Left renal pelvis (tissue), 4 donors: ENCODE data around the gene SNRNP40. TPM values are rescaled to one million over a fixed set of nuclear protein-coding genes. Genes with fewer than 3 reads are reported as not detected.
"Not testable (repeated sequence)": the region's sequence is repeated elsewhere in the genome, so short reads cannot be mapped to it uniquely, and the experiment has no call there.

Experiments used
- DNase-seq, 4 donors: peaks; one replicate each; pipeline ENCODE4 v3.0.0-alpha.2; 2013; ENCODE audit warnings: low read depth in 4 of 4, low spot score in 3 of 4
- polyA plus RNA-seq, 4 donors: library from polyadenylated mRNA; unstranded; fragments of 120-200 nt; gene quantifications; one replicate each; pipeline ENCODE4 v1.2.1, GENCODE V29; 2013; ENCODE audit not compliant: insufficient read length in 4 of 4

SNRNP40 gene
- polyA plus RNA-seq, 4 donors: 52.2 to 76.0 (median 70.1) TPM

DNA sequence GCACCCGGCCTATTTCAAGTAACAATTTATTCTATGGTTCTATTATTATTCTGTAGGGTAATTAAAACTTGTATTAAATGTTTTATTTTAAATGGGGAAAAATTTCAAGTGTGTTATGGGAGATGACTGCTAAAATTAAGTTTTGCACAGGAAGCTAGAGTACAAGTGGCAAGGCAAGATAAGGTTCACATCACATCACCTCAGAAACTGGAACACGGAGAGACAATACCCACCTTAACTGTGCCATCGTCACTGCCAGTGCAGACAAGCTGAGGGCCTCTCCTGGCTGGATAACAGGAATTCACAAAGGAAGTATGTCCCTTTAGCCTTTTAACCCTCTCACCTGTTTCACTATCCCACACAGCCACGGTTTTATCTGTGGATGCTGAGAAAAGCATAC is 7.6 kb downstream of the SNRNP40 start:
- DNase-seq: no peak

DNA sequence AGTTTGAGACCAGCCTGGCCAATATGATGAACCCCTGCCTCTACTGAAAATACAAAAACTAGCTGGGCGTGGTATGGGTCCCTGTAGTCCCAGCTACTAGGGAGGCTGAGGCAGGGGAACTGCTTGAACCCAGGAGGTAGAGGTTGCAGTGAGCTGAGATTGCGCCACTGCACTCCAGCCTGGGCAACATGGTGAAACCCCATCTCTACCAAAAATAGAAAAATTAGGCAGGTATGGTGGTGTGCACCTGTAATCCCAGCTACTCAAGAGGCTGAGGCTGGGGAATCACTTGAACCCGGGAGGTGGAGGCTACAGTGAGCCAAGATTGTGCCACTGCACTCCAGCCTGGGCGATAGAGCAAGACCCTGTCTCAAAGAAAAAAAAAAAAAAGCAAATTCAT is 8.8 kb downstream of the SNRNP40 start:
- DNase-seq: not testable (repeated sequence)

DNA sequence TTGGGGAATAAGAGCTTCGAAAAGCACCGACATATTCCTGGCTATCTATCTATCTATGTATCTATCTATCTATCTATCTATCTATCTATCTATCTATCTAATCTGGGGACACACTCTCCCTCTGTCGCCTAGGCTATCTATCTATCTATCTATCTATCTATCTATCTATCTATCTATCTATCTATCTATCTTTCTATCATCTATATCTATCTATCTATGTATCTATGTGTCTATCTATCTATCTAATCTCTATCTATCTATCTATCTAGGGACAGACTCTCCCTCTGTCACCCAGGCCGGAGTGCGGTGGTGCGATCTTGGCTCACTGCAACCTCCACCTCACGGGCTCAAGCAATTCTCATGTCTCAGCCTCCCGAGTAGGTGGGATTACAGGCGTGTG is 14.2 kb downstream of the SNRNP40 start:
- DNase-seq: not testable (repeated sequence)

DNA sequence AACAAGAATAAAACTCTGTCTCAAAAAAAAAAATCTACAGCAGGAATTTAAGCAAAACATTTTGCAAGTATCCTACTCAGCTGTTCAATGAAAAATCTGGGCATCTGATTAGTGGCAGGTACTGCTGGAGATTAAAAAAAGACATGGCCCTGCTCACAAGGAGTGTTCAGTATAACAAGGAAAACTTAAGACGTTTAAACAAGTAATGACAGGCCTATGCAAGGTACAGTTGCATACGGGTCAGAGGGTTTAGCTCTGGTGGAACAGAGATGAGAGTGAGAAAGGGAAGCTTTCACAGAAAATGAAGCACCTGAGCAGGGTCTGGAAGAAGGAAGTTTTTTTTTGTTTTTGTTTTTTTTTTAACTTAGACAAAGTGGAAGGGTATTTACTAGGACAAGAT is 23.0 kb downstream of the SNRNP40 start:
- no peak for DNase-seq

DNA sequence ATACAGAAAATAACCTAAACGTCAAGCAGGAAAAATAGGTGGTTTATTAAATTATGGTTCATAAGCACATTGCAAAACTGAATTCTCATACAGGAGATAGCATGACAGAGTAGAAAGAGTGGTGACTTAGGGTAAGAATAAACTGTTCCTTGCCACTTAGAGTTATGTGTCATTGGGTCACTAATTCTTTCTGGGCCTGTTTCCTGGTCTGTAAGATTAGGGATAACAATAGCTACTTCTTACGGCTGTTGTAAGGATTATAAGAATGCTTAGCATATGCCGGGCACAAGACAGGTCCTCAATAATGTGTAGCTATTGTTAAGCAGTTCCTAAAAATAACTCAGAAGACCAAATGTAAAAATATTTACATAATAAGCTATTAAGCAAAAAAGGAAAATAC is 24.2 kb downstream of the SNRNP40 start:
- DNase-seq: no peak

DNA sequence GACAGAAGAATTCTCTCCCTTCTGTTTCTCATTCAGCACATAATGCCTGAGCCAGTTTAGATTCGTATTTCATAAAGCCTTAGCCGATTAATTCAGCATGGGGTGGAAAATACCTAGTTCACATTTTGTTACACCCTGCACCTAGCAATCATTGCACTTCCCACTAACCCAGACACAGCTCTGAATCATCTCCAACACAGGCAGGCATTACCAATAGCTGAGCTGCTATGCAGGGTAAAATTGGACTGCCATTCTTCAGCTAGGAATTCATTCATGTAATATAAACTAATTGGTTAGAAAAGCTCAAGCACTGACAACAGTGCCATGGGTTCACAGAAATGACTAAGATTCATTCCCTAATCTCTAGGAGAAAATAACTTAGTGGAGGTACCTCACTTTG is 30.0 kb downstream of the SNRNP40 start:
- no peak for DNase-seq

DNA sequence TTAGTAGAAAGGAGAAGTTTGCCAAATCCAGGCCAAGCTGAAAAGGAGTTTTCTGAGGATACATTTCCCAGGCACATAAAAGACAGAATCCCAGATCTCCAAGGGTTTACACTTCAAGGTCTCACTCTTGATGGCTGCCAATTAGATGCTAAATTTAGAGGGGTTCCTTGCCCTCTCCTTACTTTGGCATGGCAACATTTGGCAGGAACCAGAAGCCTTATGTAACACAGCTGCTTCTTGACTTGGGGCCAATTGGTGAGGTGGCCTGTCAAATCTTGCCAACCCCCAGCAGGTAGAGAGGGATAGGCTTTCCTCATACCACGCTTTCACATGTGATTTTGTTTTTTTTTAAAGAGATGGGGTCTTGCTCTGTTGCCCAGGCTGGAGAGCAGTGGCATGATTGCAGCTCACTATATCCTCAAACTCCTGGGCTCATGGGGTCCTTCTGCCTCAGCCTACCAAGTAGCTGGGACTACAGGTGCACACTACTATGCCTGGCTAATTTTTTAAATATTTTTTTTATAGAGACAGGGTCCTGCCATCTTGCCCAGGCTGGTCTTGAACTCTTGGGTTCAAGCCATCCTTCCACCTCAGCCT is 31.7 kb downstream of the SNRNP40 start:
- DNase-seq: no peak

DNA sequence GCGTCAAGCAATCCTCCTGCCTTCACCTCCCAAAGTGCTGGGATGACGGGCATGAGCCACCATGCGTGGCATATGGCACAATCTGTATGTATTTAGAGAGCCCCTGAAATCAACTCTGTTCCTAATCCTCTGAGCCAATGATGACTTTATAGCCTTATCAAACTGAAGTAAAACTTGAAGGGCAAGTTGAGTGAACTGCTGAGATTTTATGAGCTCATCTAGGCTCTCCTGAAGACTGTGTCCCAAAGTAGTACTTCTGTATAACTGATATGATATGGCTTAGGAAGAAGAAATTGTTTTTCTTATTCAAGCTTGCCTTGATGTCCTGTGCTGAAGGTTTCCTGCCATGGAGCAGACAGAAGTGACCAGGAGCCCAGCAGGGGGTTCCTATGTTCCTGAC is 33.2 kb downstream of the SNRNP40 start:
- DNase-seq: no peak

DNA sequence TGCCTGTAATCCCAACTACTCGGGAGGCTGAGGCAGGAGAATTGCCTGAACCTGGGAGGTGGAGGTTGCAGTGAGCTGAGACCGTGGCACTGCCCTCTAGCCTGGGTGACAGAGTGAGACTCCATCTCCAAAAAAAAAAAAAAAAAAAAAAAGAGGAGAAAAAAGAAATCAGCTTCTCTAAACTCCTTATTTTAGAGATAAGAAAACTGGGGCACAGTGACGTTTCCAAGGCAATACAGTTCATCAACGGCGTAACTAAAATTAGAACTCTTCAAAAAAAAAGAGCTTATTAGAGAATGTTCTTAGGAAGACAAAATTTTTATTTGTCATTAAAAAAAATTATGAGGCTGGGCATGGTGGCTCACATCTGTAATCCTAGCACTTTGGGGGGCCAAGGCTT is 34.2 kb downstream of the SNRNP40 start:
- not testable (repeated sequence) for DNase-seq

DNA sequence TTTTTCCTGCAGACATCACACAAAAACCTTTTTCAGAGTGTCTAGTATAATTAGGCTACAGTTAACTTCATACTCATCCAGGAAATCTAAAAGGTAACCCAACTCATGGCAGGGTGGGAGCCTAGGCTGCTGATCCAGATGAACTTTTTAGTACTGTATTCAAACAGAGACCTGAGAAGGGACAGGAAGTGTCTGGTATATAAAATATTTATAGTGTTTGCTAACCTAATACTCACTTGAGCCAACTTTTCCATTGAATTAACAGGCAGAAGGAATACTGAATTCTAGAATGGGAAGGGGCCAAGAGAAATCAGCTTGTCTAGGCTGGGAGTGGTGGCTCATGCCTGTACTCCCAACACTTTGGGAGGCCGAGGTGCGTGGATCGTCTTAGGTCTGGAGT is 34.7 kb downstream of the SNRNP40 start:
- no peak for DNase-seq

DNA sequence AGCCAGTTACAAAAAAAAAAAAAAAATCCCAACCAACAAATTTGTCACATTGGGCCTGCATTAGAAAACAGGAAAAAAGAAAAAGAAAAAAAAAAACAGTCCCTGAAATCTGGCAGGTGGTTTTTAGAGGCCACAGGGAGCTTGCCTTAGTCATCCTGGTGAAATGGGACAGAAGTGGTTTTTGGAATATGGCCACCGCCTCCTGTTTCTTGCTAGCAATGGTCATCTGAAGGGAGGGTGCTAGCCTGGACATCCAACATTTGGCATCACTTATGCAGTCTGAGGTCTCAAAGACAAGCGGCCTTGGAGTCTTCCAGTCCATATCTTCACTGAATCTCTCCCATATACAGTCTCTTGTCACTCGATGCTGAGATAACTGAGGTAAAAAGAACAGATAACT is 36.8 kb downstream of the SNRNP40 start:
- no peak for DNase-seq

DNA sequence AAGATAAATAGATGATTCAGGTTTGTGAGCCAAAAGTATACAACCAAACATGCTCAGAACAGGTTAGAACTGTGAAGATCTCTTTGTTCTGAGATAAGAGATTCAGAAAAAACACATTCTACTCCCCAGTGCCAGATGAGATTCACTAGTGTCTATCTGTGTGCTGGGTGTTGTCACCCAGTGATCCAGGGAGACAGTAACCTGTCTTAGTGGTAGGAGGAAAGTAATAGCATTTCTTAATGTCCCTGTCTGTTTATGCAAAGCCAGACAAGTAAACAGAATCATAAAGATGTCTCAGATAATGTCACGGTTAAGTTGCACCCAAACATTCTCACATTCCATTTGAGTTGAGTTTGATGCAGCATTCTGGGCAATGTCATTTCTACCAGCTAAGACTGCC is 38.0 kb downstream of the SNRNP40 start:
- no peak for DNase-seq

DNA sequence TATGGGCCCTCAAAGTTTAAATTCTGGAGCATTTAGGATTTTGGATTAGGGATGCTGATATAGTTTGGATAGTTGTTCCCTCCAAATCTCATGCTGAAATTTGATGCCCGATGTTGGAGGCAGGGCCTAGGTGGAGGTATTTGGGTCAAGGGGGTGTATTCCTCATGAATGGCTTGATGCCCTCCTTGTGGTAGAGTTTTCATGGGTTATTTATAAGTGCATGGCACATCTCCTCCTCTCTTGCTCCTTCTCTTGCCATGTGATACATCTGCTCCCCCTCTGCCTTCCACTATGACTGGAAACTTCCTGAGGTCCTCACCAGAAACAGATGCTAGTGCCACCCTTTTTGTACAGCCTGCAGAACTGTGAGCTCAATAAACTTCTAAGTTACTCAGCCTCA is 39.4 kb downstream of the SNRNP40 start:
- DNase-seq: no peak

DNA sequence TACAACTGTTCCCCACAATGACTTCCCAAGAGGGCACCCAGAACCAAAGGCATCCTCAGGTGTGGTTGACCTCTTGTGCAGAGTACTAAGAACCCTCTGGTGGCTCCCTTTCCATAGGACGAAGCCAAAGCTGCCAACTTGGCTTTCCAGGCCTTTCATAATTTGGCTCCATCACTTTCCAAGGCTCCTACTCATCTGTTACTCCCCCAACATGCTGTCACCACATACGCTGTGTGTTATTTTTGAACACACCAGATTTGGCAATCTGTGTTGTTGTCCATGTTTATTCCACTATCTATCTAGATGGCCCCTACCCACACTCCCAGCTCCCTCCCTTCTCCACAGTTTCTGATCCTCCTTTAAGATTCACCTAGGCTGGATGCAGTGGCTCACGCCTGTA is 46.7 kb downstream of the SNRNP40 start:
- no peak for DNase-seq

DNA sequence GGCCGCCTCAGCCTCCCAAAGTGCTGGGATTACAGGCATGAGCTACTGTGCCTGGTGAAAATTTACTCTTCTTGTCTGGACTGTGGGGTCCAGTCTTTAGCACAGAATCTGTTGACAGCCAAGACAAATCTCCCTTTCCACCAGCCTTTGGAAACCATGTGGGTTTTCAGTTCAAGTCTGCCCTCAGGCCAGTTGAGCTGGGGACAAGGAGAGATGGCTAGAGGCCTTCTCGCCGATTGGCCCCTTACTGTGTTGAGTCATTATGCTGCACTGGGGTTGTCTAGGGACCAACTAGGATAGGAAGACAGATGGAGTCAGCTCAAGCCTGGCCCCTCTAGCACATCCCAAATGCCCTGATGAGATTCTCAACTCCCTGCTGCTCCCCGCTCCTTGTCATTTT is 48.3 kb downstream of the SNRNP40 start:
- DNase-seq: no peak

DNA sequence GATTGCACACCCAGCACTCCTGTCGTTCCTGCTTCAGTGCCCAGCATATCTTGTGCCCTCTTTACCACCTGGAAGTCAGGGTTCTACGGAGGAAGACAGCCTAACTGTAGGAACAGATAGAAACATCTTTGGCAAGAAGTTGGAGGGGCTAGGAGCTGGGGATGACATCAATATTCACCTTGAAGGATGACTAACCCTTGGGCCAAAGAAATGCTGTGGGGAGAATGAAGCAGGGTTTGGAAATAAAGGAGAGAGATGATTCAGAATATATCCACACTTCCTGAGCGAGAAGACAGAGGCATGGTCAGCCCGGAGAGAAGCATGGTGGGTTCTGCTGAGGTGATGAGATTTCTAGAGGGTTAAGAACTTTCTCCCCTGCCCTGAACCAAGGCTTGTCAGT is 52.3 kb downstream of the SNRNP40 start:
- DNase-seq: no peak

DNA sequence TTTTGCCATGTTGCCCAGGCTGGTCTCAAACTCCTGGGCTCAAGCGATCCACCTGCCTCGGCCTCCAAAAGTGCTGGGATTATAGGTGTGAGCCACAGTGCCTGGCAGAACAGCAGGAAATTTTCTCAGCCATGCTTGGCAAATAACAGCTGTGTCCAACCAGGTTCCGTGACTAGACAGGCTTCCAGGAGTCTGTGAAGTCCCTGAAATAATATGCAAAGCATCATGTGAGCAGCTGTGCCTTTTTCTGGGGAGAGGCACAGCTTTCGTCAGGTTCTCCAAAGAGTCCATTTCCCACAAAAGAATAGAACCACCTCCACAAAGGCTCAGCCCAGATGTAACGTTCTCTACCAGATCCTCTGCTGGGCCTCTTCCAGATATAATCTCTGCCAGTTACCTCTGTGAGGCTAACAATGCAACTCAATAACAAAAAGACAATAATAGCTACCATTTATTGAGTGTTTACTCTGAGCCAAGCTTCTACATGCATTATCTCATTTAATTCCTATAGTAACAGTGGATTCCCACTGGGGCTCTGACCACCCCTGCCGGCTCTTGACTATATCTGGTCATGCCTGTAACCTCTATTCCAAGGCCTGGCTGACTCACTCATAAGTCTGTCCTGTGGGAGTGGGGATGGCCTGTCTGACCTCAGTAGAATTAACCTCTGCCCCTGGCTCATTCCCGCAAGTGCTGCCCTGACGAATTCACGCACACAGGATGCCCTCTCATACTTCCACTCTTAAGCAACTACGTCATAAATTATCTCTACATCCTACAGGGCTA is 52.9 kb downstream of the SNRNP40 start:
- no peak for DNase-seq

DNA sequence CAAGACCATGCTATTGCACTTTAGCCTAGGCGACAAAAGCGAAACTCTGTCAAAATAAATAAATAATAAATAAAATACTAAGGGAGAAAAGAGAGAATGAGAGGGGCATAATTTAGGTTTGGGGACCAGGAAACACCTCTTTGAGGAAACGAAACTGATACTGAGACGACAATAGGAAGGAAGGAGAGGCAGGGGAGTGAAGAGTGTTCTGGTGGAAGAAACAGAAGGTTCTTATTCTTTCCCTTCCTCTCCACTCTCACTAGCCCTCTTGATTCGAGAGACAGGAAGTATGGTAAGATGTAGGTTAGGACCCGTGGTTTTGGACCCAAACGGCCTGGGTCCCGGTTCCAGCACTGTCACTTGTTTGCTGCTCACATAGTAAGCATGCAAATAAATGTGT is 55.3 kb downstream of the SNRNP40 start:
- DNase-seq: no peak

DNA sequence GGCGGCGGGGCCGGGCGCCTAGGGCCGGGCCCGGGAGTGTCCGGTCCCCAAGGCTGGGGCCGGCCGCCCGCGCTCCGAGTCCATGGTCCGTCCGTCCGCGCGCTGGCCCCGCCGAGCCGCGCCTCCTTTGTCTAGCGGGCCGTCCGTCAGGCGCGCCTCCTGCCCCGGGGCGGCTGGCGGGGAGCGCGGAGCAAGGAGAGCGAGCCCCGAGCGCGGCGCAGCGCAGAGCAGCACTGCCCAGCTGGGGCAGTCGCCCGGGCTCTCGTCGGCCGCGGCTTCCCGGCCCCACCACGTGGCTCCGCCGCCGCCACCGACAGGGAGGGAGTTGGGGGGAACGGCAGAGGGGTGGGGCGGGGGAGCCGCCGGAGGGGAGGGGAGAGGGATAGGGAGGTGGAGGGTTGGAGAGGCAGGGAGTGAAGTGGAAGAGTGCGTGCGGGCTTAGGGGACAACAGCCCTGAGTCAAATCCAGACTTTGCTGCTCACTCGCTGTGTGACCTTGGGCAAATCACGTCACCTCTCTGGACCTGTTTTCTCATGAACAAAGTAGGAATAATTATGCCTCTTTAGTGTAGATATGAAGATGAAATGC is 56.8 kb downstream of the SNRNP40 start, which contains the start of gene NKAIN1:
TSS of gene NKAIN1 (minus strand) at position 235 of the 589 bp plus-strand sequence. CDS start 340 bp downstream, outside the sequence.
- no peak for DNase-seq

DNA sequence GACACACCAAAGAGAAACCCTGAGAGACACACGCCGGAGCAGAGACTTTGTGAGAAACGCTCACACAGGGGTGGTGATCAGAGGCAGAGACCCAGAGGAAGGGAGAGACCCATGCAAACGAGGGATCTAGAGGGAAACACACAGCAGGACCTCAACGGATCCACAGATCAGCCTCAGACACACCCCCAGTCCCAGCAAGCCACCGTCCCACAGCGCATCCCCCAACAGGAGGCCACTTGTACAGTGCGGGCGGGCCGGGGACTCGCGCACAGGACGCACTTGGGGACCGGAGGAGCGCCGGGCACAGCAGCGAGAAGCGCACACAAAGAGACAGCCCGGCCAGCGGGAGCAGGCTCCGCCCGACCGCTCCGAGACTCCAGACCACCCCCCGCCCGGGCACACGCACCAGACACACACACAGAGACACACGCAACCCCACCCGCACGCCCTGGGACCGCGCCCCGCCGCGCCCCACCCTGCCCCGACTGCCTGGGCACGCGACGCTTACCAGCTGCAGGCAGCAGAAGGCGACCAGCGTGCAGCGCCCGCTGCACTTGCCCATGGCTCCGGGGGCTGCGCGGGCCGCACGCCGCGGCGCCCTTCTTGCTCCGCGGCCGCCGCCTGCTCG is 57.5 kb downstream of the SNRNP40 start:
- DNase-seq: peak in 1 of 4 donors; percentile 16

DNA sequence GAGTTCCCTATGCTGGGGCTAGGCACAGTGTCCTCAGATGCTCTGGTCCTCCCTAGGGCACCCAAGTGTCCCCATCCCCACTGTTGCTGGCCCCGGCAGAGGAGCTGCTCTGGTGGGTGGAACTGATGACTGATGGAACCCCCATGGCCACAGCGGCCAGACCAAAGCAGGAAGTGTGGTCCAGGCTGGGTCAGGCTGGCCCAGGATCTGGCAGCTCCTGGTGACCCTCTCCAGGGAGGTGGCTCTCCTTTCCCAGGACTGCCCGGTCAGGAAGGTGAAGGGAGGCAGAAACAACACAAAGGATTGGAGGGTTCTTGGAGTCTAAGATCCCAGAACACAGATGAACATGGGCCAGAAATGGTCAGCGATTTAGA is 58.0 kb downstream of the SNRNP40 start:
- DNase-seq: no peak

DNA sequence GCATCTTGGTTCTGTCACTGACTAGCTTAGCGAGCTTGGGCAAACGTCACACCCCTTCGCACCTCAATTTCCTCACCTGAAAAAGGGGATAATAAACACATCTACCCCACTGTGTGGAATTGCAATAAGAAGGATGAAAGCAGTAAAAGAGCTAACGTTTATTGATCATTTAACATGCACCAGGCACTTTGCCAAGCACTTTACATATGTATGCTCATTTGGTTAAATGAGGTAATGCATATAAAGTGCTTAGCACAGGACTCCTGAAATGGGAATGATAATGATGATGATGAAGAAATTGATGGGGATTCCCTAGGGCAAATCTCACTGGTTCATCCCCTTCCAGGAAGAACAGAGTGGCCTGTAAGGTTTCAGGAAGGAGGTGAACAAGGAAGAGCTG is 61.7 kb downstream of the SNRNP40 start:
- no peak for DNase-seq
